ENCODE data around the gene ADGRL1. TPM values are rescaled to one million over a fixed set of nuclear protein-coding genes. Genes with fewer than 3 reads are reported as not detected.
A peak's percentile ranks its signal among the peaks of the same experiment; 100 is the strongest.

Gene ADGRL1
- total RNA-seq, 1 experiment from 2014 or later: 117 TPM

- Histone ChIP-seq H2BK15ac (ENCODE audit: low read depth, low read length) (no peak overlapping the region), H3K9ac (ENCODE audit: extremely low read depth, insufficient read length, low read length) (no peak overlapping the region), H3K9me3 (ENCODE audit: control insufficient read depth, low read depth, low read length) (no peaks in the 10 kb centered on the region), H2BK120ac (ENCODE audit: low read depth, low read length, poor library complexity, severe bottlenecking) (no peak overlapping the region), H3K14ac (ENCODE audit: insufficient read depth, low read length) (no peak overlapping the region), H3K27me3 (ENCODE audit: insufficient read depth, low read length) (no peaks in the 10 kb centered on the region), H4K20me1 (ENCODE audit: control insufficient read depth, insufficient read depth, insufficient read length) (no peaks in the 10 kb centered on the region), H2AFZ (ENCODE audit: low read length) (no peak overlapping the region), H3K18ac (ENCODE audit: insufficient read length, low read depth, low read length) (no peak overlapping the region), H3K56ac (ENCODE audit: insufficient read length, low read depth, low read length) (no peak overlapping the region), H4K5ac (ENCODE audit: insufficient read length, low read depth, low read length) (no peak overlapping the region), H3T11ph (ENCODE audit: low read length) (no peak overlapping the region), H4K8ac (replicated peaks; ENCODE audit: insufficient read length, low read depth, low read length) (no peak overlapping the region), H3K4me1 (ENCODE audit: insufficient read depth, low read length) (no peaks in the 10 kb centered on the region), H3K23ac (ENCODE audit: insufficient read length, low read depth, low read length) (no peak overlapping the region), H2BK12ac (ENCODE audit: insufficient read length, low read depth, low read length) (no peak overlapping the region), H3K23me2 (ENCODE audit: insufficient read length, low read depth, low read length, poor library complexity, severe bottlenecking) (no peaks in the 10 kb centered on the region), H2AK5ac (ENCODE audit: insufficient read length, low read length) (no peak overlapping the region), H3K4ac (ENCODE audit: low read depth, low read length) (no peak overlapping the region), H3K4me2 (ENCODE audit: insufficient read depth, insufficient read length, low read length) (no peak overlapping the region), H4K91ac (ENCODE audit: insufficient read length, low read depth, low read length) (no peak overlapping the region), H2BK5ac (ENCODE audit: insufficient read length, low read length) (no peak overlapping the region), H3K27ac (ENCODE audit: insufficient read length, low read depth, low read length) (no peak overlapping the region), H2BK20ac (ENCODE audit: low read depth, low read length, poor library complexity, severe bottlenecking) (no peak overlapping the region), H3K79me2 (ENCODE audit: insufficient read depth, low read length) (no peaks in the 10 kb centered on the region), H3K79me1 (ENCODE audit: insufficient read depth, low read depth, low read length, poor library complexity, severe bottlenecking) (no peaks in the 10 kb centered on the region)
- peak overlapping the region in 1 of 3 experiments; percentile 40; a peak in 2 of 7 replicates for H3K27ac Mint-ChIP-seq
- H3K27me3 Mint-ChIP-seq (ENCODE audit: low read depth): no peaks in the 10 kb centered on the region; the same call in 1 of the 2 replicates
- H3K4me1 Mint-ChIP-seq: peaks cover 21 to 34% of the 10 kb centered on the region in 2 experiments
- peaks cover 20 to 31% (median 30%) of the 10 kb centered on the region in 3 experiments; a peak in 6 of 7 replicates for H3K36me3 Mint-ChIP-seq (ENCODE audit: insufficient read depth in 1 of 3, low read depth in 3 of 3)
- DNase-seq: no peak
- H3K4me3 Mint-ChIP-seq: no peak overlapping the region
- H3K9me3 Mint-ChIP-seq: no peaks in the 10 kb centered on the region
- no CpG with 5 or more reads among the region's 10 CpGs for WGBS (ENCODE audit: extremely low coverage, insufficient read length, low lambda C conversion rate)
- no peak for TF ChIP-seq CTCF (conservative IDR thresholded peaks at IDR 0.05)
Measured at GRCh38 chr19:14150041-14150769, 55.8 kb downstream of the ADGRL1 start.

All from H9 (cell line).